ENCODE data around the gene MT1A. TPM values are rescaled to one million over a fixed set of nuclear protein-coding genes. Genes with fewer than 3 reads are reported as not detected.

Gene MT1A
- total and polyA plus RNA-seq, 10 of the 15 experiments (the other 5 are each of a cell fraction or from before 2014, with no cell fraction given), result not detected

GRCh38 chr16:56608043-56608875, 30.2 kb upstream of the MT1A start, which contains the start of gene MT2A (continued):
- TF ChIP-seq ZNF592 (IDR thresholded peaks at IDR 0.05), result no peak
- peak; percentile 55 for TF ChIP-seq KLF5 (IDR thresholded peaks at IDR 0.05; ENCODE audit: partially characterized antibody)
- no peak for TF ChIP-seq YY1 (IDR thresholded peaks at IDR 0.05; ENCODE audit: low read depth, low read length)
- no peak for TF ChIP-seq ATF3 (IDR thresholded peaks at IDR 0.05; ENCODE audit: borderline replicate concordance, extremely low read depth, low read depth, low read length)
- TF ChIP-seq CTCF (IDR thresholded peaks at IDR 0.05 in 2 of 3, conservative IDR thresholded peaks at IDR 0.05 in 1 of 3; ENCODE audit: control insufficient read depth in 2 of 3, extremely low read depth in 1 of 3, insufficient read depth in 1 of 3, low read depth in 3 of 3, low read length in 3 of 3), result no peak
- no peak for TF ChIP-seq WRNIP1 (IDR thresholded peaks at IDR 0.05; ENCODE audit: borderline replicate concordance, low read depth, low read length)
- no peak for TF ChIP-seq ZBTB40 (IDR thresholded peaks at IDR 0.05; ENCODE audit: borderline replicate concordance)
- no peak for TF ChIP-seq ATF7 (IDR thresholded peaks at IDR 0.05; ENCODE audit: low read depth)
- TF ChIP-seq ASH2L (IDR thresholded peaks at IDR 0.05; ENCODE audit: borderline replicate concordance, low read depth), result no peak
- TF ChIP-seq CBX5 (IDR thresholded peaks at IDR 0.05; ENCODE audit: low read depth), result no peak
- TF ChIP-seq CBFB (IDR thresholded peaks at IDR 0.05; ENCODE audit: low read depth), result no peak
- peak; percentile 29; the same call in 1 of the 2 replicates for TF ChIP-seq TCF12 (IDR thresholded peaks at IDR 0.05; ENCODE audit: low read depth, low read length)
- no peak for TF ChIP-seq SMC3 (IDR thresholded peaks at IDR 0.05; ENCODE audit: borderline replicate concordance, low read length)
- TF ChIP-seq IRF4 (IDR thresholded peaks at IDR 0.05; ENCODE audit: low read depth, low read length), result no peak
- no peak for TF ChIP-seq MTA2 (IDR thresholded peaks at IDR 0.05; ENCODE audit: low read depth)
- TF ChIP-seq CHD1 (IDR thresholded peaks at IDR 0.05; ENCODE audit: low read depth, low read length), result no peak

All from GM12878 (cell line).